Activated T-cell treated with anti-CD3 and anti-CD28 coated beads, Interleukin-2, amount 50 U/mL, for 4 hours (primary cell): ENCODE data around the gene LEKR1. TPM values are rescaled to one million over a fixed set of nuclear protein-coding genes. Genes with fewer than 3 reads are reported as not detected.

Experiments
- ATAC-seq, 2 donors: fragments of 200-7000 bp; cut with Tn5 transposase; one replicate each; pipeline ENCODE4 v1.10.0; 2021
- DNase-seq: peaks from one replicate; pipeline ENCODE4 v3.0.0-alpha.2; 2020
- H3K27me3 Mint-ChIP-seq: one replicate; pipeline ENCODE4 v1.8.0; 2021; ENCODE audit warnings: low read depth, mixed read lengths
- H3K36me3 Mint-ChIP-seq: one replicate; pipeline ENCODE4 v1.8.0; 2022; ENCODE audit warnings: mixed read lengths; ENCODE audit not compliant: insufficient read depth
- H3K4me1 Mint-ChIP-seq: one replicate; pipeline ENCODE4 v1.8.0; 2021; ENCODE audit warnings: low read depth, mixed read lengths
- H3K4me3 Mint-ChIP-seq: one replicate; pipeline ENCODE4 v1.8.0; 2021; ENCODE audit warnings: mild to moderate bottlenecking, moderate library complexity, mixed read lengths
- H3K9me3 Mint-ChIP-seq: one replicate; pipeline ENCODE4 v1.8.0; 2021; ENCODE audit warnings: mixed read lengths
- total RNA-seq, 3 donors: library from RNA; stranded (reverse); gene quantifications; one replicate each; pipeline ENCODE4 v1.2.1, GENCODE V29; 2021

The LEKR1 gene
- under 1 TPM; 0.30 to 0.68 (median 0.50) TPM for total RNA-seq

- H3K27me3 Mint-ChIP-seq = no peaks in the 10 kb centered on the region
- H3K4me3 Mint-ChIP-seq = peak within 1 kb of the TSS; percentile 90
- H3K9me3 Mint-ChIP-seq = no peaks in the 10 kb centered on the region
- peak; percentile 83 to 87 for ATAC-seq
- DNase-seq = peak; percentile 60
- peaks cover 21% of the 10 kb centered on the region for H3K4me1 Mint-ChIP-seq
- no peaks in the 10 kb centered on the region for H3K36me3 Mint-ChIP-seq
Observed at GRCh38 chr3:156826144-156826895, at the start of gene LEKR1. TSS of gene LEKR1 (plus strand) at chr3:156826353. CDS start at chr3:156829330, 2,977 bp downstream.

- Mint-ChIP-seq H3K4me3 (no peak overlapping the region), H3K36me3 (no peaks in the 10 kb centered on the region), H3K9me3 (no peaks in the 10 kb centered on the region), H3K4me1 (no peaks in the 10 kb centered on the region), H3K27me3 (no peaks in the 10 kb centered on the region)
- no peak for ATAC-seq
- DNase-seq = no peak
Observed at GRCh38 chr3:156776871-156777270, 49.3 kb upstream of the LEKR1 start.

GRCh38 chr3:156781310-156782230 is 44.6 kb upstream of the LEKR1 start:
- ATAC-seq (no peak), DNase-seq (no peak)
- H3K36me3 Mint-ChIP-seq = peaks cover 4% of the 10 kb centered on the region
- no peaks in the 10 kb centered on the region for H3K27me3 Mint-ChIP-seq
- no peaks in the 10 kb centered on the region for H3K9me3 Mint-ChIP-seq
- H3K4me1 Mint-ChIP-seq = peaks cover 2% of the 10 kb centered on the region
- H3K4me3 Mint-ChIP-seq = no peak overlapping the region

GRCh38 chr3:156782319-156782718 is 43.8 kb upstream of the LEKR1 start:
- H3K27me3 Mint-ChIP-seq = no peaks in the 10 kb centered on the region
- no peak for ATAC-seq
- no peaks in the 10 kb centered on the region for H3K9me3 Mint-ChIP-seq
- peaks cover 2% of the 10 kb centered on the region for H3K4me1 Mint-ChIP-seq
- no peak overlapping the region for H3K4me3 Mint-ChIP-seq
- H3K36me3 Mint-ChIP-seq = peaks cover 4% of the 10 kb centered on the region
- no peak for DNase-seq

DNA sequence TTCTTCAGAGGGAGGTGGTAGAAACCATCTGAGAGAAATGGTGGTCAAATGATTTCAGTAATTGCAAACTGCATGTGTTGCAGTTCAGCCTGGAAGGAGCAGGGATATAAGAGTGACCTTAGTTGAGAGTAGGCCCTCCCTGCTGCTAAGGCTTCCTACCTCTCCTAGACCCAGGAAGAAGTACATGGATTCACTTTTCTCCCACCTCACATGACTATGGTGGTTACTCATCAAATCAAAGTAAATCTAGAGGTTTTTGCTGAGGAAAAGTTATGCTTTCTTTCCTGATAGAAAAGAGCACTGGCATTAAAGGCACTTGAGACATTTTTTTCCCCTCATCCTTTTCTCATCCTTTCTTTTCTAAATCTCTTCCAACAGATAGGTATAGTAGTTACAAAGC is 43.2 kb upstream of the LEKR1 start:
- Mint-ChIP-seq H3K27me3 (no peaks in the 10 kb centered on the region), H3K4me1 (peaks cover 4% of the 10 kb centered on the region), H3K4me3 (no peak overlapping the region), H3K9me3 (no peaks in the 10 kb centered on the region), H3K36me3 (peaks cover 4% of the 10 kb centered on the region)
- DNase-seq (no peak), ATAC-seq (no peak)

GRCh38 chr3:156787001-156787400 is 39.2 kb upstream of the LEKR1 start:
- Mint-ChIP-seq H3K4me3 (no peak overlapping the region), H3K4me1 (peaks cover 6% of the 10 kb centered on the region), H3K27me3 (no peaks in the 10 kb centered on the region), H3K36me3 (peaks cover 6% of the 10 kb centered on the region), H3K9me3 (no peaks in the 10 kb centered on the region)
- no peak for ATAC-seq
- DNase-seq = no peak

GRCh38 chr3:156787926-156788663 is 38.1 kb upstream of the LEKR1 start:
- Mint-ChIP-seq H3K27me3 (no peaks in the 10 kb centered on the region), H3K9me3 (no peaks in the 10 kb centered on the region), H3K4me1 (peaks cover 14% of the 10 kb centered on the region), H3K36me3 (peaks cover 8% of the 10 kb centered on the region), H3K4me3 (no peak overlapping the region)
- ATAC-seq = peak; percentile 96 to 98
- DNase-seq = no peak

DNA sequence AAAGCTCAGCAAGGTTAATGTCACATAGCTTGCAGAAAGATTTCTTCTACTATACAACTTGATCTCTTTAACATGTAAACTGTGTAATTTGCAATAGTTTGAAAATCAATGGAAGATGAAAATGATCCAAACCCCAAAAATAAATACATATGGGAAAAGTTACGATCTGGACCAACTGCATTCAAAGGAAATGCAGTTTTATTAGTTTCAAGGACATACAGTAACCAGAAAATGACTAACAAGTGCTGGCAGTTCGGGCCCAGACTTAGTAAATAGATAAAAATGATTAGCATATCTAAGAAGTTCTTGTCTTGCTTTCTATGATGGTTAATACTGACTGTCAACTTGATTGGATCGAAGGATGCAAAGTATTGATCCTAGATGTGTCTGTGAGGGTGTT is 37.3 kb upstream of the LEKR1 start:
- Mint-ChIP-seq H3K27me3 (no peaks in the 10 kb centered on the region), H3K4me3 (no peak overlapping the region), H3K9me3 (no peaks in the 10 kb centered on the region), H3K4me1 (peaks cover 20% of the 10 kb centered on the region), H3K36me3 (peaks cover 9% of the 10 kb centered on the region)
- no peak for ATAC-seq
- no peak for DNase-seq

- Mint-ChIP-seq H3K4me3 (no peak overlapping the region), H3K4me1 (peaks cover 18% of the 10 kb centered on the region), H3K27me3 (no peaks in the 10 kb centered on the region)
Observed at GRCh38 chr3:156790156-156790555, 36.0 kb upstream of the LEKR1 start.

DNA sequence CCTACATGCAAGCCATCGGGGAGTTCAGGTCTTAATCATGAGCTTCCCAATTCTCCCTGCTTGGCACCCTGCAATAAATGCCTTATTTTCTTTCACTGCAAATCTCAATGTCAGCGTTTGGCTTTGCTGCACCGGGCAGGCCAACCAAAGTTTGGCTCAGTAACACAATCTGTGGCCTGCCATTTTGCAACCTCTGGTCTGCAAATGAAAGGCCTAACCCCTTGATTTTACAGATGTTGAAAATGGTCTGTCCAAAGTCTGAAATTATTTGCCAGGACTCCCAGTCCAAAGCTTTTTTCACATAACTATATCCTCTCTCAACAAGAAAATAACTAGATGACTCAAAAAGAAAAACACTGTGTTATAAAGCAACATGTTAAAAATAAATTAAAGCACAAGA is 34.0 kb upstream of the LEKR1 start:
- Mint-ChIP-seq H3K36me3 (peaks cover 5% of the 10 kb centered on the region), H3K27me3 (no peaks in the 10 kb centered on the region), H3K4me1 (peaks cover 23% of the 10 kb centered on the region), H3K4me3 (no peak overlapping the region), H3K9me3 (no peaks in the 10 kb centered on the region)
- DNase-seq = no peak
- no peak for ATAC-seq

More at GRCh38 chr3:156790156-156790555, 36.0 kb upstream of the LEKR1 start:
- no peak for ATAC-seq
- Mint-ChIP-seq H3K36me3 (peaks cover 9% of the 10 kb centered on the region), H3K9me3 (no peaks in the 10 kb centered on the region)
- no peak for DNase-seq

DNA sequence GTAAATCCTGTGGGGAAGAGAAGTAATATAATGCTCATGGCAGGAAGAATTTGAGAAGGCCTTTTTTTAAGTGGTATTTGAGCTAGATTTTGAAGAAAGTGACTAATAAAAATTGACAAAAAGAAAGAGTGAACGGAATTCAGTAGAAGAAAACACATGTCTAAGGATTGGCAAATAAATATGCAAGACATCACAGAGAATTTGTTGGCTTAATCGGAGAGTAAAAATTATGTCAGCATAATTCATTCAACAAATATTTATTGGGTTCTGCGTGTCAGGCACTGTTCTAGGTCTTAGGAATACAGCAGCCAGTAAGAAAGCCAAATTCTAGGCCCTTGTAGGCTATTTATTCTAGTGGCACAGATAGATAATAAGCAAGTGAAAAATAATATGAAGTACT is 33.6 kb upstream of the LEKR1 start:
- peaks cover 23% of the 10 kb centered on the region for H3K4me1 Mint-ChIP-seq
- H3K27me3 Mint-ChIP-seq = no peaks in the 10 kb centered on the region
- H3K9me3 Mint-ChIP-seq = no peaks in the 10 kb centered on the region
- H3K4me3 Mint-ChIP-seq = no peak overlapping the region
- H3K36me3 Mint-ChIP-seq = peaks cover 5% of the 10 kb centered on the region
- DNase-seq (no peak), ATAC-seq (no peak)

DNA sequence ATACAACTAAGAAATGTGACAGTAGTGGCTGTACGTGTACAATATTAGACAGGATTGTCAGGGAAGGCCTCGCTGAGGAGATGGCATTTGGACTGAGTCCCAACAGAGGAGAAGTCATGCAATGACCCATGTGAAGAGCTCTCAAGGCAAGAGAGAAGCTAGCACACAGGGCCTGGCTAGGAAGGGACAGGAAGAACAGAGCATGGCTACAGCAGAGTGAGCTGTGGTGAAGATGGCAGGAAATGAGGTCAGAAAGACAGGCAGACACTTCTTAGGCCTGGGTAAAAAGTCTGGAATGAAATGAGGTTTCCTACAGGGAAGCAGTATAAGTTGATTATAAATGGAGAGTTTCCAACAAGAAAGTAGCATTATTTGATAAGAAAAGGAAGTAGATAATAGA is 33.2 kb upstream of the LEKR1 start:
- Mint-ChIP-seq H3K36me3 (peaks cover 5% of the 10 kb centered on the region), H3K4me1 (peaks cover 21% of the 10 kb centered on the region), H3K9me3 (no peaks in the 10 kb centered on the region), H3K4me3 (no peak overlapping the region), H3K27me3 (no peaks in the 10 kb centered on the region)
- ATAC-seq (no peak), DNase-seq (no peak)

DNA sequence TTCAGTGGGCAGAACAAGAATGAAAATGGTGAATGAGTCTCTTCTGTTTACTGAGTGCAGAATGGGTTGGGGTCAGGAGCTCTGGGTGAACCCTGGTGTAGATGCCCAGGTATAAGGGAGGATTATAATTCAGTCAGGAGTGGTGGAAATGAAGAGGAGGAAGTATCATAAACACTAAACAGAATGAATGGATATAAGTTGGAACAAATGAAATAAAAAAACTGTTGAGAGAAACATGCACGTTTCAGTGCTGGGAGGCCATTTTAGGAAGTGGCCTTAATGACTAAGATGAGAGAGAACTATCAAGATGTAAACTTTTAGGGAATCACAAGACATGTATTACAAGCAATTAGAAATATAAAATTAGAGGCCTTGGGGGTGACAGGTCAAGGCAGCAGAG is 32.8 kb upstream of the LEKR1 start:
- no peaks in the 10 kb centered on the region for H3K27me3 Mint-ChIP-seq
- DNase-seq (no peak), ATAC-seq (no peak)
- no peaks in the 10 kb centered on the region for H3K9me3 Mint-ChIP-seq
- peaks cover 20% of the 10 kb centered on the region for H3K4me1 Mint-ChIP-seq
- H3K4me3 Mint-ChIP-seq = no peak overlapping the region
- H3K36me3 Mint-ChIP-seq = peaks cover 2% of the 10 kb centered on the region

DNA sequence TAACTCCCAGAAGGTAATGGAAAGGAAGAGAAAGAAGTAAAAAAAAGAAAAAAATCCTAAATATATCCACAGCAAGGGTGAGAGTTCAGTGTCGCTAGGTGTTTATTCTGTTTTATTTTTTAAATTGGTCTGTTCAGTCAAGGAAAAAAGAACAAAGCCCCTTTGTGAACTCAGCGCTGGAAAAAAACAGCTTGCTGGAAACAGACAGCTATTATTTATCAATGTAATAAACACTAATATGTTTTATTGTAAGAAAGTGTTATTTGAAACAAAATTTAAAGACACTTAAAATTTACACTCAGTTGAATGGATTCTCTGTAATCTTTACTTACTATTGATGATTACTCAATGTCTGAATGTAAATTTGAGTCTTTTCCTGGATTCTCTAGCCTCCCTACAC is 32.3 kb upstream of the LEKR1 start:
- H3K4me1 Mint-ChIP-seq = peaks cover 20% of the 10 kb centered on the region
- ATAC-seq (no peak), DNase-seq (no peak)
- peaks cover 2% of the 10 kb centered on the region for H3K36me3 Mint-ChIP-seq
- no peaks in the 10 kb centered on the region for H3K27me3 Mint-ChIP-seq
- H3K4me3 Mint-ChIP-seq = no peak overlapping the region
- H3K9me3 Mint-ChIP-seq = peaks cover under 1% of the 10 kb centered on the region
